ENCODE measurements around the gene PRPSAP1. TPM values are rescaled to one million over a fixed set of nuclear protein-coding genes. Genes with fewer than 3 reads are reported as not detected.

Gene PRPSAP1
- total RNA-seq, 4 donors from 2014 or later, result 133 to 198 (median 167) TPM

DNA sequence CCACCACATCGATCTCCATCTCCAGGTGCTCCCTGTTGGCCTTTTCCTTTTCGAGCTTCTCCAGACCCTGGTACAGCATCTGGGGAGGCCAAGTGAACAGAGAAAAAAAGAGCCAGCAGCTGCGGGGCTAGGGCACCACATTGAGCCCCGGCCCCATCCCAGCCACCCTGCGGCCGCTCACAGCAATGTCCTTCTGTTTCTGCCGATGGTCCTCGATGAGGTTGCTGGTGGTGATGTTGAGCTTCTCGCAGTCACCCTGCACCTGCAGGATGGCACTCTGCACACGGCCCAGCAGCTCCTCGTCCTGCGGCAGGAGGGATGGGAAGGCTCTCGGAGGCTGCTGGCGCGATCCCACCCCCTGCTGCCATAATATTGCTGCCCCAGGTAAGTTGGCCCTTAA is 73.1 kb downstream of the PRPSAP1 start:
- no peak for DNase-seq
- intact Hi-C loops (cut with DNase I), result loop anchor here (2.0 kb wide), 1 partner anchor 160 kb away; no protein-coding TSS in a partner anchor
- H3K4me3 ChIP-seq (replicated peaks in 1 of 3), result no peak overlapping the region
- no peak overlapping the region for H3K27ac ChIP-seq
- WGBS, 2 donors, result 96 to 98% methylated on average over 15 of the region's 15 CpGs
- no peaks in the 10 kb centered on the region for H3K9me3 ChIP-seq
- TF ChIP-seq, protein P1, sequence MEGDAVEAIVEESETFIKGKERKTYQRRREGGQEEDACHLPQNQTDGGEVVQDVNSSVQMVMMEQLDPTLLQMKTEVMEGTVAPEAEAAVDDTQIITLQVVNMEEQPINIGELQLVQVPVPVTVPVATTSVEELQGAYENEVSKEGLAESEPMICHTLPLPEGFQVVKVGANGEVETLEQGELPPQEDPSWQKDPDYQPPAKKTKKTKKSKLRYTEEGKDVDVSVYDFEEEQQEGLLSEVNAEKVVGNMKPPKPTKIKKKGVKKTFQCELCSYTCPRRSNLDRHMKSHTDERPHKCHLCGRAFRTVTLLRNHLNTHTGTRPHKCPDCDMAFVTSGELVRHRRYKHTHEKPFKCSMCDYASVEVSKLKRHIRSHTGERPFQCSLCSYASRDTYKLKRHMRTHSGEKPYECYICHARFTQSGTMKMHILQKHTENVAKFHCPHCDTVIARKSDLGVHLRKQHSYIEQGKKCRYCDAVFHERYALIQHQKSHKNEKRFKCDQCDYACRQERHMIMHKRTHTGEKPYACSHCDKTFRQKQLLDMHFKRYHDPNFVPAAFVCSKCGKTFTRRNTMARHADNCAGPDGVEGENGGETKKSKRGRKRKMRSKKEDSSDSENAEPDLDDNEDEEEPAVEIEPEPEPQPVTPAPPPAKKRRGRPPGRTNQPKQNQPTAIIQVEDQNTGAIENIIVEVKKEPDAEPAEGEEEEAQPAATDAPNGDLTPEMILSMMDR (IDR thresholded peaks at IDR 0.05), result no peak
- TF ChIP-seq POLR2A (IDR thresholded peaks at IDR 0.05), result no peak
- peaks cover 7 to 27% of the 10 kb centered on the region in 2 donors for H3K4me1 ChIP-seq
- no peaks in the 10 kb centered on the region for H3K36me3 ChIP-seq
- no peaks in the 10 kb centered on the region for H3K27me3 ChIP-seq

DNA sequence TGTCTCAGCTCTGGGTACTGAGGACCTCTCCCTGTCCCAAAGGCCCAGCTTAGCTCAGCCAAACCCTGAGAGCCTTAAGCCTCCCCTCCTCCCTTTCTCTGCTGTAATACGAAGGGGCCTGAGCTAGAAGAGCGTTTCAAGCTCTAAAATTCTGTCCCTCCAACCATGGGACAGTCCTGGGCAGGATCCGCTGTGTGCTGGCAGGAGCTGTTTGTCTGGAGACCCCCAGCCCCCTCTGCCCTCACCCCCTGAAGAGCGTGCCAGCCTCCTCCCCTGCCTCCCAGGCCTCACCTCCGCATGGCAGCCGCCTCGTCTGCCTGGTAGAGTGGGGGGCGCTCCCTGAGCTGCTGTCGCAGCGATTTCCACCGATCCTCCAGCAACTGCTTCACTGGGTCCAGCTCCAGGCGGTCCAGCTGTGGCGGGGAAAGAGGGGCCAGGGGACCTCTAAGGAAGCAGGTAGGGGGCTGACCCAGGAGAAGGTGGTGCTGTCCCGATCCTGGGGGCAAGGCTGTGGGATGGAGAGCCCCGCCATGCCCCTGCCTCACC is 73.9 kb downstream of the PRPSAP1 start:
- Histone ChIP-seq H3K36me3 (no peaks in the 10 kb centered on the region), H3K9me3 (no peaks in the 10 kb centered on the region), H3K27me3 (no peaks in the 10 kb centered on the region), H3K27ac (peak overlapping the region; percentile 39 to 64 (median 61)), H3K4me3 (replicated peaks in 1 of 3) (no peak overlapping the region), H3K4me1 (peaks cover 7 to 27% of the 10 kb centered on the region in 2 donors)
- WGBS, 2 donors, result 82 to 87% methylated on average over 8 to 14 of the region's 15 CpGs
- TF ChIP-seq POLR2A (IDR thresholded peaks at IDR 0.05), result no peak
- TF ChIP-seq, protein P1 (IDR thresholded peaks at IDR 0.05), result no peak
- intact Hi-C loops (cut with DNase I), result loop anchor here (2.0 to 10.0 kb wide), 3 partner anchors 98 to 275 kb away; partner anchors contain the start of gene CDK3
- DNase-seq, result no peak

DNA sequence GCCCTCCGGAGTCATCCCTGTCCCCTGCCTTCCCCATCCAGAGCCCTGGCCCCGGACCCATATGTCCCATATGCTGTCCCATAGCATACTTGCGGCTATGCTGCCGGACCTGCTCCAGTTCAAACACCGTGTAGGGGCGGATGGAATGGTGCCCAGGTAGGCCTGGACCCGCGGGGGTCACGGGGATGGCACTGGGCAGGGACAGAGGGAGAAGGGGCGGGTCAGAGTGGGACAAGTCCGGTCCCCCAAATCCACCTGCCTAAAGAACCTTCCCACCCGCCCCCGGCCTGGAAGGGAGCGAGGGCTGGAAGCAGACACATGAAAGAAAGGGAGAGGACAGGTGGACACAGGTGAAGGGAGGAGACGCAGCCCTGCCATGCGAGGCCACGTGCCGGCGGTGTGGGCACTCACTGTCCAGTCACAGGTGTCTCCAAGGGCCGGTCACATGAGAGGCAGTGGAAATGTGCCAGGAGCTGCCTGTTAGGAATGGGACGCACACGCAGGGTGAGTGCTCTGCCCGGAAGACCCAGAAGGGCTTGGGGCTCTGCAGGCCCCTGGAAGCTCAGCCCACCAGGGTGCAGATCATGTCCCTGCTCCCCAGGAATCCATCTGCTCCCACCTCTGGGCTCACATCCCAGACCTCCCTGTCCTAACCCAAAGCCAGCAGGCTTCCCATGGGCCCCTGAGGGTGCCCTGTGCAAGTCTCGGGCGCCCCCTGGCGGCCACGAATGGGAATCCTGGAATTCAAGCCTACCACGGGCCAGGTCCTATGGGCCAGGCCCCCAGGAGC is 74.6 kb downstream of the PRPSAP1 start:
- intact Hi-C loops (cut with DNase I), result loop anchor here (5.0 to 10.0 kb wide), 2 partner anchors 97 to 274 kb away; partner anchors contain the start of gene CDK3
- Histone ChIP-seq H3K27me3 (no peaks in the 10 kb centered on the region), H3K4me3 (replicated peaks in 1 of 3) (no peak overlapping the region), H3K9me3 (no peaks in the 10 kb centered on the region), H3K27ac (peak overlapping the region; percentile 39 to 64 (median 61)), H3K36me3 (no peaks in the 10 kb centered on the region), H3K4me1 (peaks cover 7 to 27% of the 10 kb centered on the region in 2 donors)
- TF ChIP-seq POLR2A (IDR thresholded peaks at IDR 0.05), result peak in 1 of 2 donors; percentile 18
- TF ChIP-seq, protein P1 (IDR thresholded peaks at IDR 0.05), result peak; percentile 97 to 99 (median 98)
- peak; percentile 98 for DNase-seq
- WGBS, 2 donors, result 55% methylated on average over 21 to 28 of the region's 28 CpGs

DNA sequence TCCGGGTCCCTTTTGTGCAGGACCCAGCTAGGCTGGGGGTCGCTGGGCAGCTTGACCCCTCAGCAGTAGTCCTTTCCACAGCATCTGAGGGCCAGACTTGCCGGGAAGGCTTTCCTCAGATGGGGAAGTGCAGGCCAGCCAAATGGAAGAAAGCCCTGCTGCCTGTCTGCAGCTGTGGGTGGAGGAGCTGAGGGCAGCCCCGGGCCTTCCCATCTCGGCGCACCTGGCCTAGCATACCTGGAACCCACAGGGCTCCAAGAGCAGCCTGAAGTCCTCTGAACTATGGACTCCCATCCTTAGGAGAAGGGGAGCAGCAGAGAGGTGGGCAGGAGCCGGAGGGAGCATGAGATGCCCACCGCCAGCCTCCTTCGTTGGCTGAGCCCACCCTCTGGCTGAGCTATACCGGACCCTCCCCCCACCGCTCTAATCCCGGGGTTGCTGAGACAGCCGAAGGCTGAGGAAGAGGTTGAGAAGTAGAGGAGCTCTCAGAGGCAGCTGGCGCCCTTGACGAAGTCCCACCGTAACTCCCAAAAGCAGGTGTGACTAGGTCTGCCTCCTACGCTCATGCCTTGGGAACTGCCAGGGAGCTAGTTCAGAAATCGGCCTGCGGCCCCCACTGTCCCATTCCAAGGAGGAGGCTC is 75.3 kb downstream of the PRPSAP1 start:
- 90 to 95% methylated on average over 10 to 19 of the region's 19 CpGs for WGBS, 2 donors
- Histone ChIP-seq H3K4me1 (peaks cover 7 to 27% of the 10 kb centered on the region in 2 donors), H3K36me3 (no peaks in the 10 kb centered on the region), H3K27me3 (no peaks in the 10 kb centered on the region), H3K4me3 (replicated peaks in 1 of 3) (no peak overlapping the region), H3K9me3 (no peaks in the 10 kb centered on the region), H3K27ac (peak overlapping the region in 2 of 3 donors; percentile 39 to 61)
- no peak for DNase-seq
- TF ChIP-seq, protein P1 (IDR thresholded peaks at IDR 0.05), result no peak
- no peak for TF ChIP-seq POLR2A (IDR thresholded peaks at IDR 0.05)
- intact Hi-C loops (cut with DNase I), result loop anchor here (5.0 to 10.0 kb wide), 2 partner anchors 96 to 274 kb away; partner anchors contain the start of gene CDK3
